HG02943 (cell line): ENCODE data around the gene PKIB.
A peak's percentile ranks its signal among the peaks of the same experiment; 100 is the strongest.
"Not testable (repeated sequence)": the region's sequence is repeated elsewhere in the genome, so short reads cannot be mapped to it uniquely, and the experiment has no call there.

Experiments used
- ATAC-seq: cut with Tn5 transposase; IDR thresholded peaks from one replicate; pipeline ENCODE4 v1.9.1; 2021; ENCODE audit warnings: mild to moderate bottlenecking, low read depth, moderate library complexity; ENCODE audit not compliant: unreplicated experiment

The PKIB gene

GRCh38 chr6:122609881-122610689 lies at the start of gene PKIB:
Gene PKIB (plus strand): TSS chr6:122610405. CDS start chr6:122717795, 107,390 bp downstream.
- peak; percentile 90 for ATAC-seq

- no peak for ATAC-seq
Observed at GRCh38 chr6:122563364-122564052, 46.7 kb upstream of the PKIB start.

- ATAC-seq, result no peak
Observed at GRCh38 chr6:122564230-122564629, 46.0 kb upstream of the PKIB start.

- ATAC-seq, result no peak
Observed at GRCh38 chr6:122565708-122566107, 44.5 kb upstream of the PKIB start.

GRCh38 chr6:122567034-122567433 lies 43.2 kb upstream of the PKIB start:
- ATAC-seq, result no peak

GRCh38 chr6:122568350-122568749 lies 41.9 kb upstream of the PKIB start:
- no peak for ATAC-seq

- no peak for ATAC-seq
Observed at GRCh38 chr6:122568797-122569221, 41.4 kb upstream of the PKIB start.

GRCh38 chr6:122569230-122569771 lies 40.9 kb upstream of the PKIB start:
- no peak for ATAC-seq

GRCh38 chr6:122571888-122572287 lies 38.3 kb upstream of the PKIB start:
- no peak for ATAC-seq

- no peak for ATAC-seq
Observed at GRCh38 chr6:122576888-122577287, 33.3 kb upstream of the PKIB start.

- ATAC-seq, result no peak
Observed at GRCh38 chr6:122578961-122579360, 31.2 kb upstream of the PKIB start.

GRCh38 chr6:122580737-122581136 lies 29.5 kb upstream of the PKIB start:
- no peak for ATAC-seq

GRCh38 chr6:122589115-122589514 lies 21.1 kb upstream of the PKIB start:
- no peak for ATAC-seq

GRCh38 chr6:122598295-122598694 lies 11.9 kb upstream of the PKIB start:
- not testable (repeated sequence) for ATAC-seq

- no peak for ATAC-seq
Observed at GRCh38 chr6:122604676-122605075, 5.5 kb upstream of the PKIB start.

- ATAC-seq, result peak; percentile 43
Observed at GRCh38 chr6:122610690-122611455, 668 bp downstream of the PKIB start.

GRCh38 chr6:122612838-122613237 lies 2.6 kb downstream of the PKIB start:
- ATAC-seq, result no peak

GRCh38 chr6:122614303-122614702 lies 4.1 kb downstream of the PKIB start:
- ATAC-seq, result no peak

GRCh38 chr6:122615409-122615808 lies 5.2 kb downstream of the PKIB start:
- no peak for ATAC-seq

GRCh38 chr6:122616877-122617276 lies 6.7 kb downstream of the PKIB start:
- no peak for ATAC-seq

GRCh38 chr6:122619309-122619708 lies 9.1 kb downstream of the PKIB start:
- ATAC-seq, result no peak
